Liver (tissue), 3 donors: ENCODE results near the gene BCR.

Experiments used
- CTCF ChIP-seq: fragments of 150-350 bp; IDR thresholded peaks from 2 replicates; pipeline ENCODE4 v1.5.1; 2017; ENCODE audit warnings: improper control_type of control experiment, low read depth, low read length; ENCODE audit not compliant: missing input control
- FOXA2 ChIP-seq: IDR thresholded peaks from 2 replicates; pipeline ENCODE4 v1.6.1; 2016; ENCODE audit warnings: antibody characterized with exemption
- GABPA ChIP-seq, 2 donors: IDR thresholded peaks in 1 of 2; conservative IDR thresholded peaks in 1 of 2; 2 replicates each; pipeline ENCODE4 v1.6.1; 2016; ENCODE audit warnings: antibody characterized with exemption in 2 of 2, mild to moderate bottlenecking in 1 of 2, moderate library complexity in 1 of 2
- JUND ChIP-seq, 2 donors: IDR thresholded peaks; 2 replicates each; pipeline ENCODE4 v1.6.1; 2016; ENCODE audit warnings: antibody characterized with exemption in 2 of 2
- RXRA ChIP-seq, 2 donors: IDR thresholded peaks; 2 replicates each; pipeline ENCODE4 v1.6.1; 2017 to 2018; ENCODE audit warnings: antibody characterized with exemption in 2 of 2, mild to moderate bottlenecking in 1 of 2
- TAF1 ChIP-seq: conservative IDR thresholded peaks from 2 replicates; pipeline ENCODE4 v1.6.1; 2016; ENCODE audit warnings: antibody characterized with exemption, mild to moderate bottlenecking
- YY1 ChIP-seq: IDR thresholded peaks from 2 replicates; pipeline ENCODE4 v1.6.1; 2016; ENCODE audit warnings: antibody characterized with exemption, mild to moderate bottlenecking
- TF ChIP-seq, protein P1 (sequence below): IDR thresholded peaks from 2 replicates; pipeline ENCODE4 v1.6.1; 2016; ENCODE audit warnings: antibody characterized with exemption
- TF ChIP-seq, protein P2 (sequence below): IDR thresholded peaks from 2 replicates; pipeline ENCODE4 v1.6.1; 2016; ENCODE audit warnings: antibody characterized with exemption
- TF ChIP-seq, protein P3 (sequence below): IDR thresholded peaks from 2 replicates; pipeline ENCODE4 v1.6.1; 2016; ENCODE audit warnings: antibody characterized with exemption
- TF ChIP-seq, protein P4 (sequence below): IDR thresholded peaks from 2 replicates; pipeline ENCODE4 v1.6.1; 2016; ENCODE audit warnings: antibody characterized with exemption, mild to moderate bottlenecking
- donor health status: healthy.
- donor health status: healthy.

DNA sequence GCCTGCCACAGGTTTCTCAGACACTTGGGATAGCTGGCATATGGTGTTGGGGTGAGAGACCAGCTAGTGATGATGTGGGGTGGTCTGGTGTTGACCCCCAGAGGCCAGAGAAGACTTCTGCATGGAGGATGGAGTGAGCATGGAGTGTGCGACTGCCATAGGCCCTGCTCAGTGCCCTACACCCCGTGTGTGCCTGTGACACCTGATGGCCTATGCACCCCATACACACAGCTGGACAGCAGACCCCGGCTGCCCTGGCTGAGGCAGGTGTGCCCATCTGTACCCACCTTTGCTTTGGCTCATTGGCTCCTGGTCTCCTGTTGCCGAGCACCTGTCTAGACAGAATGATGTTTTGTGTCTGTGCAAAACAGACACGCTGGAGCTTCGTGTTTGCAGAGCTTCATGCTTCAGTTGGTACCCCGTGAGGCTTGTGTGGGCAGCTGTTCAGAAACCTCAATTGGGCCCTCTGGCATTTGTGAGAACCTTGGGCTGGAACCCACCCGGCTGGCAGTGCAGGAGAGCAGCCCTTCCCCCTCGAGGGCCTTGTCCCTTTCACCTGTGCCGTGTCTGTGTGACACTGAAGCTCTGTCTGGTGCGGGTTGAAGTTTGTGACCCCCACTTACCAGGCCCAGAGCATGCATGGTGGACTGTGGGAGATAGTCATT, 27.6 kb downstream of the BCR start:
- TF ChIP-seq CTCF (no peak), TAF1 (no peak), JUND (IDR thresholded peaks at IDR 0.05) (no peak), YY1 (no peak), GABPA (IDR thresholded peaks at IDR 0.05 in 1 of 2, conservative IDR thresholded peaks at IDR 0.05 in 1 of 2) (no peak), RXRA (IDR thresholded peaks at IDR 0.05) (no peak), FOXA2 (no peak)
- TF ChIP-seq, protein P1, sequence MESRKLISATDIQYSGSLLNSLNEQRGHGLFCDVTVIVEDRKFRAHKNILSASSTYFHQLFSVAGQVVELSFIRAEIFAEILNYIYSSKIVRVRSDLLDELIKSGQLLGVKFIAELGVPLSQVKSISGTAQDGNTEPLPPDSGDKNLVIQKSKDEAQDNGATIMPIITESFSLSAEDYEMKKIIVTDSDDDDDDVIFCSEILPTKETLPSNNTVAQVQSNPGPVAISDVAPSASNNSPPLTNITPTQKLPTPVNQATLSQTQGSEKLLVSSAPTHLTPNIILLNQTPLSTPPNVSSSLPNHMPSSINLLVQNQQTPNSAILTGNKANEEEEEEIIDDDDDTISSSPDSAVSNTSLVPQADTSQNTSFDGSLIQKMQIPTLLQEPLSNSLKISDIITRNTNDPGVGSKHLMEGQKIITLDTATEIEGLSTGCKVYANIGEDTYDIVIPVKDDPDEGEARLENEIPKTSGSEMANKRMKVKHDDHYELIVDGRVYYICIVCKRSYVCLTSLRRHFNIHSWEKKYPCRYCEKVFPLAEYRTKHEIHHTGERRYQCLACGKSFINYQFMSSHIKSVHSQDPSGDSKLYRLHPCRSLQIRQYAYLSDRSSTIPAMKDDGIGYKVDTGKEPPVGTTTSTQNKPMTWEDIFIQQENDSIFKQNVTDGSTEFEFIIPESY: no peak
- TF ChIP-seq, protein P2, sequence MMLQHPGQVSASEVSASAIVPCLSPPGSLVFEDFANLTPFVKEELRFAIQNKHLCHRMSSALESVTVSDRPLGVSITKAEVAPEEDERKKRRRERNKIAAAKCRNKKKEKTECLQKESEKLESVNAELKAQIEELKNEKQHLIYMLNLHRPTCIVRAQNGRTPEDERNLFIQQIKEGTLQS: no peak
- TF ChIP-seq, protein P3, sequence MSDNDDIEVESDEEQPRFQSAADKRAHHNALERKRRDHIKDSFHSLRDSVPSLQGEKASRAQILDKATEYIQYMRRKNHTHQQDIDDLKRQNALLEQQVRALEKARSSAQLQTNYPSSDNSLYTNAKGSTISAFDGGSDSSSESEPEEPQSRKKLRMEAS: no peak
- TF ChIP-seq, protein P4, sequence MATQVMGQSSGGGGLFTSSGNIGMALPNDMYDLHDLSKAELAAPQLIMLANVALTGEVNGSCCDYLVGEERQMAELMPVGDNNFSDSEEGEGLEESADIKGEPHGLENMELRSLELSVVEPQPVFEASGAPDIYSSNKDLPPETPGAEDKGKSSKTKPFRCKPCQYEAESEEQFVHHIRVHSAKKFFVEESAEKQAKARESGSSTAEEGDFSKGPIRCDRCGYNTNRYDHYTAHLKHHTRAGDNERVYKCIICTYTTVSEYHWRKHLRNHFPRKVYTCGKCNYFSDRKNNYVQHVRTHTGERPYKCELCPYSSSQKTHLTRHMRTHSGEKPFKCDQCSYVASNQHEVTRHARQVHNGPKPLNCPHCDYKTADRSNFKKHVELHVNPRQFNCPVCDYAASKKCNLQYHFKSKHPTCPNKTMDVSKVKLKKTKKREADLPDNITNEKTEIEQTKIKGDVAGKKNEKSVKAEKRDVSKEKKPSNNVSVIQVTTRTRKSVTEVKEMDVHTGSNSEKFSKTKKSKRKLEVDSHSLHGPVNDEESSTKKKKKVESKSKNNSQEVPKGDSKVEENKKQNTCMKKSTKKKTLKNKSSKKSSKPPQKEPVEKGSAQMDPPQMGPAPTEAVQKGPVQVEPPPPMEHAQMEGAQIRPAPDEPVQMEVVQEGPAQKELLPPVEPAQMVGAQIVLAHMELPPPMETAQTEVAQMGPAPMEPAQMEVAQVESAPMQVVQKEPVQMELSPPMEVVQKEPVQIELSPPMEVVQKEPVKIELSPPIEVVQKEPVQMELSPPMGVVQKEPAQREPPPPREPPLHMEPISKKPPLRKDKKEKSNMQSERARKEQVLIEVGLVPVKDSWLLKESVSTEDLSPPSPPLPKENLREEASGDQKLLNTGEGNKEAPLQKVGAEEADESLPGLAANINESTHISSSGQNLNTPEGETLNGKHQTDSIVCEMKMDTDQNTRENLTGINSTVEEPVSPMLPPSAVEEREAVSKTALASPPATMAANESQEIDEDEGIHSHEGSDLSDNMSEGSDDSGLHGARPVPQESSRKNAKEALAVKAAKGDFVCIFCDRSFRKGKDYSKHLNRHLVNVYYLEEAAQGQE: no peak
